HepG2 (cell line): ENCODE data around the gene ANP32D. TPM values are rescaled to one million over a fixed set of nuclear protein-coding genes. Genes with fewer than 3 reads are reported as not detected.

Source experiments
- ATAC-seq: fragments of 200-7000 bp; cut with Tn5 transposase; 3 replicates; pipeline ENCODE4 v1.9.1; 2020; ENCODE audit warnings: mild to moderate bottlenecking, moderate library complexity
- BruUV-seq: library from RNA; stranded (reverse); fragments of 400-500 nt; replicated peaks from 2 replicates; lab custom pipeline; 2021; lab: Mats Ljungman, UMichigan
- CTCF ChIA-PET: fragments of 300-600 bp; formaldehyde crosslinking; extraction: SDS; loops from one replicate; lab custom pipeline; 2021; ENCODE audit warnings: low total read pairs, inconsistent platforms, low intra/inter-chr PET ratio; lab: Yijun Ruan, JAX
- POLR2A ChIA-PET: fragments of 350-600 bp; sonication (Branson Sonifier 250); formaldehyde crosslinking; loops from one replicate; lab custom pipeline; 2020; ENCODE audit warnings: antibody characterized with exemption, inconsistent platforms; lab: Yijun Ruan, JAX
- DNase-seq: peaks from one replicate; pipeline ENCODE4 v3.0.0-alpha.2; 2015; ENCODE audit warnings: low spot score
- FAIRE-seq: peaks from 3 replicates; lab custom pipeline; 2011; peaks lifted over from hg19 to GRCh38; lab: Jason Lieb, UNC
- H2AFZ ChIP-seq: one replicate; pipeline ENCODE4 v1.6.1; 2011; ENCODE audit warnings: low read length, inconsistent platforms
- H3K27ac ChIP-seq: fragments of 300-600 bp; 3 replicates; pipeline ENCODE4 v1.8.0; 2011; ENCODE audit warnings: mixed run types, mild to moderate bottlenecking, mixed read lengths, low read length, inconsistent platforms; ENCODE audit not compliant: insufficient read depth; ENCODE audit errors: extremely low read length
- H3K27me3 ChIP-seq, 2 experiments: fragments of 200-600 bp in 1 of 2; 2 replicates in 1 of 2; 3 replicates in 1 of 2; pipeline versions ENCODE4 v1.6.0 to v1.8.0; 2011; ENCODE audit warnings: low read length in 2 of 2, mild to moderate bottlenecking in 2 of 2, moderate library complexity in 2 of 2, inconsistent platforms in 1 of 2; ENCODE audit not compliant: insufficient read depth in 2 of 2, control insufficient read depth in 1 of 2
- H3K36me3 ChIP-seq, 2 experiments: fragments of 200-600 bp in 1 of 2; replicated peaks in 1 of 2; 2 replicates in 1 of 2; 3 replicates in 1 of 2; pipeline versions ENCODE4 v1.5.1 to v1.8.0; 2011; ENCODE audit warnings: low read length in 2 of 2, inconsistent platforms in 1 of 2; ENCODE audit not compliant: insufficient read depth in 2 of 2, control insufficient read depth in 1 of 2
- H3K4me1 ChIP-seq: 2 replicates; pipeline ENCODE4 v1.5.1; 2012; ENCODE audit warnings: low read length, inconsistent platforms; ENCODE audit not compliant: insufficient read depth
- H3K4me2 ChIP-seq: 2 replicates; pipeline ENCODE4 v1.6.0; 2011; ENCODE audit warnings: low read depth, low read length, inconsistent platforms
- H3K4me3 ChIP-seq, 3 experiments: fragments of 200-600 bp in 1 of 3; sonication (generic), shearing (Covaris generic) in 1 of 3; replicated peaks in 1 of 3; 2 replicates each; pipeline ENCODE4 v1.5.1; 2011 to 2016; ENCODE audit warnings: low read length in 3 of 3, inconsistent platforms in 2 of 3, low read depth in 2 of 3, mild to moderate bottlenecking in 2 of 3, control low read depth in 1 of 3, mixed read lengths in 1 of 3; ENCODE audit not compliant: insufficient read depth in 1 of 3
- H3K79me2 ChIP-seq: one replicate; pipeline ENCODE4 v1.6.1; 2011; ENCODE audit warnings: low read length, inconsistent platforms; ENCODE audit not compliant: insufficient read depth
- H3K9ac ChIP-seq: 2 replicates; pipeline ENCODE4 v1.6.0; 2011; ENCODE audit warnings: mild to moderate bottlenecking, low read depth, low read length, inconsistent platforms; ENCODE audit not compliant: insufficient read depth
- H3K9me3 ChIP-seq: 2 replicates; pipeline ENCODE4 v1.5.1; 2012; ENCODE audit warnings: mild to moderate bottlenecking, low read length
- H4K20me1 ChIP-seq: 2 replicates; pipeline ENCODE4 v1.6.0; 2011; ENCODE audit warnings: inconsistent platforms, mild to moderate bottlenecking, low read length, moderate library complexity; ENCODE audit not compliant: insufficient read depth
- DRAP1 ChIP-seq: IDR thresholded peaks from 2 replicates; pipeline ENCODE4 v1.6.1; 2016; ENCODE audit warnings: missing genetic modification reagents, missing compliant biosample characterization
- E2F1 ChIP-seq: sonication (generic); formaldehyde crosslinking; IDR thresholded peaks from 2 replicates; pipeline ENCODE4 v1.5.0; 2020; ENCODE audit warnings: missing genetic modification reagents
- HOXA7 ChIP-seq: sonication (generic); formaldehyde crosslinking; IDR thresholded peaks from 2 replicates; pipeline ENCODE4 v1.8.1; 2022; ENCODE audit warnings: mild to moderate bottlenecking, missing genetic modification reagents, moderate library complexity
- KLF6 ChIP-seq: IDR thresholded peaks from 2 replicates; pipeline ENCODE4 v1.8.0; 2016; ENCODE audit warnings: missing biosample characterization, missing genetic modification reagents
- MTA3 ChIP-seq: sonication (generic); formaldehyde crosslinking; IDR thresholded peaks from 2 replicates; pipeline ENCODE4 v1.4.0; 2020; ENCODE audit warnings: missing genetic modification reagents
- WGBS: methylation state at CpG from one replicate; pipeline ENCODE4 v1.1.6; 2017; ENCODE audit warnings: low lambda C conversion rate; 5-methylcytosine and 5-hydroxymethylcytosine counted together
- in situ Hi-C: cut with HindIII; loops from 2 replicates; pipeline ENCODE4 v1.10.0; 2017; ENCODE audit warnings: low pct_unique_long_range_greater_than_20kb; ENCODE audit not compliant: extremely low pct_ligation_motif_present
- intact Hi-C: fragments of 100-400 bp; cut with micrococcal nuclease; formaldehyde crosslinking; loops from one replicate; pipeline ENCODE4 v1.10.0; 2022; ENCODE audit not compliant: unreplicated experiment
- polyA plus RNA-seq, 8 experiments: library from polyadenylated mRNA; depleted of rRNA in 3 of 8; stranded (reverse) in 7 of 8; unstranded in 1 of 8; fragments of >200 nt; fragmentation: Illumina TruSeq in 4 of 8; extraction: Trizol in 4 of 8; gene quantifications; 2 replicates each; pipeline versions ENCODE4 v1.2.1 to v1.2.3, GENCODE V29; 2011 to 2016; ENCODE audit warnings: low read depth in 4 of 8, missing spikeins in 1 of 8, mixed read lengths in 1 of 8; ENCODE audit not compliant: insufficient read depth in 1 of 8
- total RNA-seq, 5 experiments: library from RNA; depleted of rRNA; stranded (reverse); fragments of >200 nt; fragmentation: Illumina TruSeq; extraction: Trizol; gene quantifications; 2 replicates each; pipeline ENCODE4 v1.2.3, GENCODE V29; 2016; ENCODE audit warnings: low read depth in 1 of 5

The ANP32D gene
- total and polyA plus RNA-seq, 2 of the 13 experiments (the other 11 are each of a cell fraction or from before 2014, with no cell fraction given), result not detected

GRCh38 chr12:48445538-48445937 lies 26.8 kb upstream of the ANP32D start:
- no peaks in the 10 kb centered on the region for H4K20me1 ChIP-seq
- WGBS, result 3% methylated on average over 3 of the region's 3 CpGs
- intact Hi-C loops, result no loop called here
- ChIA-PET CTCF (no interaction called here), POLR2A (no interaction called here)
- no peaks in the 10 kb centered on the region for H3K9me3 ChIP-seq
- no peak for ATAC-seq
- H3K4me1 ChIP-seq, result no peaks in the 10 kb centered on the region
- no peak overlapping the region for H3K4me2 ChIP-seq
- no peaks in the 10 kb centered on the region for H3K79me2 ChIP-seq
- no peak for DNase-seq
- BruUV-seq, result no TSS peak
- H3K4me3 ChIP-seq, result no peak overlapping the region
- no peak overlapping the region for H3K9ac ChIP-seq
- no peak for FAIRE-seq
- peaks cover 0 to 7% of the 10 kb centered on the region in 2 experiments; a peak in 1 of 5 replicates for H3K27me3 ChIP-seq
- H3K27ac ChIP-seq, result no peak overlapping the region
- TF ChIP-seq MTA3 (CRISPR knock-in tag), result no peak
- TF ChIP-seq HOXA7 (CRISPR knock-in tag), result no peak
- TF ChIP-seq, all 625 proteins: peak for 0
- Histone ChIP-seq H3K36me3 (no peaks in the 10 kb centered on the region), H2AFZ (no peak overlapping the region)
- in situ Hi-C loops, result no loop called here

- Histone ChIP-seq H3K27ac (no peak overlapping the region), H3K9me3 (no peaks in the 10 kb centered on the region), H3K27me3 (peaks cover 0 to 7% of the 10 kb centered on the region in 2 experiments; a peak in 1 of 5 replicates), H3K4me1 (no peaks in the 10 kb centered on the region), H3K9ac (no peak overlapping the region), H4K20me1 (no peaks in the 10 kb centered on the region), H2AFZ (no peak overlapping the region), H3K36me3 (no peaks in the 10 kb centered on the region), H3K4me2 (no peak overlapping the region), H3K79me2 (no peaks in the 10 kb centered on the region), H3K4me3 (no peak overlapping the region)
- DNase-seq (no peak), FAIRE-seq (no peak), ATAC-seq (no peak)
- BruUV-seq, result no TSS peak
- intact Hi-C loops (no loop called here), in situ Hi-C loops (no loop called here)
- WGBS, result 0% methylated on average over 4 of the region's 4 CpGs
- CTCF ChIA-PET, result no interaction called here
- TF ChIP-seq KLF6 (CRISPR knock-in tag), result no peak
- no peak for TF ChIP-seq DRAP1 (CRISPR knock-in tag)
- TF ChIP-seq E2F1 (CRISPR knock-in tag), result no peak
- POLR2A ChIA-PET, result no interaction called here
Observed at GRCh38 chr12:48446161-48446776, 26.1 kb upstream of the ANP32D start.
